Mesenchymal stem cell (in vitro differentiated cells and primary cell): ENCODE measurements around the gene NPHP4.

Experiments used
- DNase-seq: peaks from one replicate; pipeline ENCODE4 v3.0.0-alpha.2; 2013
- H2AFZ ChIP-seq: one replicate; pipeline ENCODE4 v1.6.1; 2013; ENCODE audit warnings: low read depth, mild to moderate bottlenecking, control low read depth, inconsistent platforms, low read length, moderate library complexity
- H2AK5ac ChIP-seq: 2 replicates; pipeline ENCODE4 v1.6.1; 2013; ENCODE audit warnings: low read length, moderate library complexity, mild to moderate bottlenecking, inconsistent platforms; ENCODE audit not compliant: severe bottlenecking
- H2BK120ac ChIP-seq: one replicate; pipeline ENCODE4 v1.6.1; 2013; ENCODE audit warnings: low read depth, mild to moderate bottlenecking, inconsistent platforms, low read length, moderate library complexity
- H2BK12ac ChIP-seq, 2 experiments: one replicate each; pipeline ENCODE4 v1.6.1; 2013; ENCODE audit warnings: inconsistent platforms in 2 of 2, low read length in 2 of 2, mild to moderate bottlenecking in 2 of 2, moderate library complexity in 2 of 2, control low read depth in 1 of 2
- H2BK15ac ChIP-seq: one replicate; pipeline ENCODE4 v1.6.1; 2013; ENCODE audit warnings: mild to moderate bottlenecking, low read depth, inconsistent platforms; ENCODE audit not compliant: poor library complexity, severe bottlenecking
- H2BK5ac ChIP-seq: 2 replicates; pipeline ENCODE4 v1.6.1; 2013; ENCODE audit warnings: low read depth, mild to moderate bottlenecking, low read length, control low read depth, inconsistent platforms; ENCODE audit not compliant: poor library complexity, severe bottlenecking
- H3K14ac ChIP-seq, 2 experiments: one replicate each; pipeline ENCODE4 v1.6.1; 2013; ENCODE audit warnings: inconsistent platforms in 2 of 2, low read length in 2 of 2, control low read depth in 1 of 2, mild to moderate bottlenecking in 1 of 2, moderate library complexity in 1 of 2
- H3K18ac ChIP-seq, 2 experiments: one replicate each; pipeline ENCODE4 v1.6.1; 2013; ENCODE audit warnings: inconsistent platforms in 2 of 2, low read length in 2 of 2, control low read depth in 1 of 2, low read depth in 1 of 2, mild to moderate bottlenecking in 1 of 2
- H3K23ac ChIP-seq, 2 experiments: one replicate each; pipeline ENCODE4 v1.6.1; 2013; ENCODE audit warnings: inconsistent platforms in 2 of 2, low read length in 2 of 2, mild to moderate bottlenecking in 2 of 2, moderate library complexity in 2 of 2, control low read depth in 1 of 2
- H3K27ac ChIP-seq: 2 replicates; pipeline ENCODE4 v1.5.1; 2013; ENCODE audit warnings: mild to moderate bottlenecking, moderate library complexity, low read length, control low read depth, inconsistent platforms; ENCODE audit not compliant: poor library complexity, severe bottlenecking
- H3K27me3 ChIP-seq, 2 experiments: 2 replicates each; pipeline versions ENCODE4 v1.6.1 to v1.7.0; 2013; ENCODE audit warnings: low read length in 2 of 2, mild to moderate bottlenecking in 2 of 2, moderate library complexity in 2 of 2, control low read depth in 1 of 2, inconsistent platforms in 1 of 2; ENCODE audit not compliant: control insufficient read depth in 1 of 2, insufficient read depth in 1 of 2
- H3K36me3 ChIP-seq, 2 experiments: 2 replicates each; pipeline versions ENCODE4 v1.6.1 to v1.7.0; 2013; ENCODE audit warnings: low read length in 2 of 2, control low read depth in 1 of 2, inconsistent platforms in 1 of 2, low read depth in 1 of 2, mild to moderate bottlenecking in 1 of 2; ENCODE audit not compliant: insufficient read depth in 2 of 2, control insufficient read depth in 1 of 2
- H3K4ac ChIP-seq, 2 experiments: one replicate each; pipeline ENCODE4 v1.6.1; 2013; ENCODE audit warnings: inconsistent platforms in 2 of 2, low read length in 2 of 2, mild to moderate bottlenecking in 2 of 2, moderate library complexity in 2 of 2, control low read depth in 1 of 2, low read depth in 1 of 2
- H3K4me1 ChIP-seq: 2 replicates; pipeline ENCODE4 v1.6.1; 2013; ENCODE audit warnings: low read depth, low read length, control low read depth; ENCODE audit not compliant: control insufficient read depth, insufficient read depth
- H3K4me2 ChIP-seq: 2 replicates; pipeline ENCODE4 v1.6.1; 2013; ENCODE audit warnings: low read length, mild to moderate bottlenecking, inconsistent platforms; ENCODE audit not compliant: poor library complexity, severe bottlenecking
- H3K4me3 ChIP-seq, 2 experiments: 2 replicates each; pipeline versions ENCODE4 v1.5.1 to v1.7.0; 2013; ENCODE audit warnings: low read length in 2 of 2, mild to moderate bottlenecking in 2 of 2, control low read depth in 1 of 2, low read depth in 1 of 2; ENCODE audit not compliant: insufficient read depth in 1 of 2
- H3K79me1 ChIP-seq: replicated peaks from 2 replicates; pipeline ENCODE4 v1.6.1; 2013; ENCODE audit warnings: mild to moderate bottlenecking, control low read depth, low read length, inconsistent platforms; ENCODE audit not compliant: poor library complexity, severe bottlenecking
- H3K9ac ChIP-seq: 2 replicates; pipeline ENCODE4 v1.7.0; 2013; ENCODE audit warnings: mild to moderate bottlenecking, low read length, moderate library complexity
- H3K9me3 ChIP-seq: 2 replicates; pipeline ENCODE4 v1.7.0; 2013; ENCODE audit warnings: mild to moderate bottlenecking, low read length; ENCODE audit not compliant: control insufficient read depth
- H4K8ac ChIP-seq: one replicate; pipeline ENCODE4 v1.6.1; 2013; ENCODE audit warnings: inconsistent platforms, mild to moderate bottlenecking, low read length, moderate library complexity
- H4K91ac ChIP-seq: one replicate; pipeline ENCODE4 v1.6.1; 2013; ENCODE audit warnings: mild to moderate bottlenecking, low read length, inconsistent platforms
- WGBS: methylation state at CpG from one replicate; pipeline ENCODE4 v1.1.7; 2013; ENCODE audit warnings: mixed read lengths; 5-methylcytosine and 5-hydroxymethylcytosine counted together

The NPHP4 gene

GRCh38 chr1:5878971-5879370 lies 113.3 kb downstream of the NPHP4 start:
- H3K79me1 ChIP-seq, result no peaks in the 10 kb centered on the region
- peaks cover 29 to 68% of the 10 kb centered on the region in 2 experiments for H3K36me3 ChIP-seq
- no peak overlapping the region for H2BK5ac ChIP-seq
- no peak overlapping the region for H4K8ac ChIP-seq
- no peak overlapping the region for H3K9ac ChIP-seq
- H2BK120ac ChIP-seq, result no peak overlapping the region
- no peak overlapping the region for H2AFZ ChIP-seq
- peaks cover 13% of the 10 kb centered on the region for H3K9me3 ChIP-seq
- H3K4me1 ChIP-seq, result peaks cover 17% of the 10 kb centered on the region
- no peak overlapping the region for H4K91ac ChIP-seq
- H3K14ac ChIP-seq, result no peak overlapping the region
- no peaks in the 10 kb centered on the region for H3K27me3 ChIP-seq
- no peak overlapping the region for H3K23ac ChIP-seq
- H3K4ac ChIP-seq, result no peak overlapping the region
- no peak for DNase-seq
- H3K27ac ChIP-seq, result no peak overlapping the region
- H3K4me3 ChIP-seq, result no peak overlapping the region
- no peak overlapping the region for H2BK12ac ChIP-seq
- H2AK5ac ChIP-seq, result no peak overlapping the region
- H2BK15ac ChIP-seq, result no peak overlapping the region
- no peak overlapping the region for H3K18ac ChIP-seq
- whole genome bisulfite sequencing, result 79% methylated on average over 4 of the region's 4 CpGs
- H3K4me2 ChIP-seq, result no peak overlapping the region

GRCh38 chr1:5877683-5878530 lies 114.3 kb downstream of the NPHP4 start:
- Histone ChIP-seq H3K4me3 (no peak overlapping the region), H3K4me1 (peaks cover 17% of the 10 kb centered on the region), H4K91ac (peak overlapping the region; percentile 62), H3K14ac (no peak overlapping the region), H2BK120ac (no peak overlapping the region), H3K4me2 (no peak overlapping the region), H3K18ac (no peak overlapping the region), H3K27ac (no peak overlapping the region), H3K9ac (no peak overlapping the region), H3K9me3 (peaks cover 13% of the 10 kb centered on the region), H3K36me3 (peaks cover 40 to 72% of the 10 kb centered on the region in 2 experiments), H3K23ac (no peak overlapping the region), H2AK5ac (no peak overlapping the region), H4K8ac (no peak overlapping the region), H3K27me3 (no peaks in the 10 kb centered on the region), H2AFZ (no peak overlapping the region), H3K4ac (no peak overlapping the region), H3K79me1 (no peaks in the 10 kb centered on the region), H2BK15ac (no peak overlapping the region), H2BK12ac (no peak overlapping the region), H2BK5ac (no peak overlapping the region)
- 91% methylated on average over 20 of the region's 20 CpGs for WGBS
- peak; percentile 3 for DNase-seq

GRCh38 chr1:5877001-5877400 lies 115.2 kb downstream of the NPHP4 start:
- H3K4me2 ChIP-seq, result no peak overlapping the region
- DNase-seq, result no peak
- no peak overlapping the region for H3K18ac ChIP-seq
- H2BK12ac ChIP-seq, result no peak overlapping the region
- WGBS, result 86% methylated on average over 22 of the region's 22 CpGs
- H2AFZ ChIP-seq, result no peak overlapping the region
- no peak overlapping the region for H3K4ac ChIP-seq
- H2BK120ac ChIP-seq, result no peak overlapping the region
- H3K27me3 ChIP-seq, result no peaks in the 10 kb centered on the region
- H3K79me1 ChIP-seq, result no peaks in the 10 kb centered on the region
- no peak overlapping the region for H2AK5ac ChIP-seq
- H3K9ac ChIP-seq, result no peak overlapping the region
- peaks cover 14% of the 10 kb centered on the region for H3K4me1 ChIP-seq
- no peak overlapping the region for H4K91ac ChIP-seq
- no peak overlapping the region for H3K27ac ChIP-seq
- H3K23ac ChIP-seq, result no peak overlapping the region
- H3K4me3 ChIP-seq, result peak overlapping the region in 1 of 2 experiments; percentile 14
- no peak overlapping the region for H2BK15ac ChIP-seq
- no peak overlapping the region for H3K14ac ChIP-seq
- peak overlapping the region; percentile 13 for H4K8ac ChIP-seq
- peaks cover 49 to 72% of the 10 kb centered on the region in 2 experiments for H3K36me3 ChIP-seq
- H2BK5ac ChIP-seq, result no peak overlapping the region
- H3K9me3 ChIP-seq, result peaks cover 13% of the 10 kb centered on the region

GRCh38 chr1:5876094-5876650 lies 116.1 kb downstream of the NPHP4 start:
- no peak overlapping the region for H2BK5ac ChIP-seq
- H2AFZ ChIP-seq, result no peak overlapping the region
- H3K9ac ChIP-seq, result no peak overlapping the region
- H3K4me1 ChIP-seq, result peaks cover 11% of the 10 kb centered on the region
- no peak overlapping the region for H3K23ac ChIP-seq
- H3K4ac ChIP-seq, result no peak overlapping the region
- no peak for DNase-seq
- H3K27me3 ChIP-seq, result no peaks in the 10 kb centered on the region
- no peak overlapping the region for H2BK15ac ChIP-seq
- H3K4me2 ChIP-seq, result no peak overlapping the region
- H3K9me3 ChIP-seq, result peaks cover 13% of the 10 kb centered on the region
- H3K79me1 ChIP-seq, result no peaks in the 10 kb centered on the region
- no peak overlapping the region for H2AK5ac ChIP-seq
- peaks cover 54 to 72% of the 10 kb centered on the region in 2 experiments for H3K36me3 ChIP-seq
- no peak overlapping the region for H3K4me3 ChIP-seq
- no peak overlapping the region for H3K14ac ChIP-seq
- WGBS, result 94% methylated on average over 6 of the region's 7 CpGs
- H4K8ac ChIP-seq, result no peak overlapping the region
- no peak overlapping the region for H4K91ac ChIP-seq
- H2BK12ac ChIP-seq, result no peak overlapping the region
- H2BK120ac ChIP-seq, result no peak overlapping the region
- H3K27ac ChIP-seq, result no peak overlapping the region
- no peak overlapping the region for H3K18ac ChIP-seq
